Measurements from ENCODE around the gene RPP25L.

RPP25L gene

GRCh38 chr9:34635556-34635955, 23.7 kb upstream of the RPP25L start:
- Histone ChIP-seq H3K4me3 (replicated peaks; ENCODE audit: low read depth, low read length) (no peak overlapping the region), H3K27me3 (replicated peaks; ENCODE audit: control insufficient read depth, insufficient read depth, low read length) (no peaks in the 10 kb centered on the region), H3K36me3 (ENCODE audit: control insufficient read depth, insufficient read depth, low read length) (no peaks in the 10 kb centered on the region; the same call in 1 of the 2 replicates)
- TF ChIP-seq CTCF (IDR thresholded peaks at IDR 0.05; ENCODE audit: insufficient read depth, low read length, poor library complexity, severe bottlenecking), result no peak
- DNase-seq (ENCODE audit: extremely low read depth, insufficient read length), result no peak

GRCh38 chr9:34634551-34635248, 22.8 kb upstream of the RPP25L start:
- H3K27me3 ChIP-seq (replicated peaks; ENCODE audit: control insufficient read depth, insufficient read depth, low read length), result no peaks in the 10 kb centered on the region
- no peak for DNase-seq (ENCODE audit: extremely low read depth, insufficient read length)
- no peak for TF ChIP-seq CTCF (IDR thresholded peaks at IDR 0.05; ENCODE audit: insufficient read depth, low read length, poor library complexity, severe bottlenecking)
- no peaks in the 10 kb centered on the region; the same call in 1 of the 2 replicates for H3K36me3 ChIP-seq (ENCODE audit: control insufficient read depth, insufficient read depth, low read length)
- H3K4me3 ChIP-seq (replicated peaks; ENCODE audit: low read depth, low read length), result no peak overlapping the region

GRCh38 chr9:34633851-34634550, 22.1 kb upstream of the RPP25L start:
- TF ChIP-seq CTCF (IDR thresholded peaks at IDR 0.05; ENCODE audit: insufficient read depth, low read length, poor library complexity, severe bottlenecking), result peak; percentile 86
- no peaks in the 10 kb centered on the region; the same call in 1 of the 2 replicates for H3K36me3 ChIP-seq (ENCODE audit: control insufficient read depth, insufficient read depth, low read length)
- no peak overlapping the region for H3K4me3 ChIP-seq (replicated peaks; ENCODE audit: low read depth, low read length)
- DNase-seq (ENCODE audit: extremely low read depth, insufficient read length), result no peak
- peaks cover 2% of the 10 kb centered on the region; the same call in 1 of the 2 replicates for H3K27me3 ChIP-seq (replicated peaks; ENCODE audit: control insufficient read depth, insufficient read depth, low read length)

- DNase-seq (ENCODE audit: extremely low read depth, insufficient read length), result no peak
- H3K27me3 ChIP-seq (replicated peaks; ENCODE audit: control insufficient read depth, insufficient read depth, low read length), result peaks cover 2% of the 10 kb centered on the region; the same call in 1 of the 2 replicates
- H3K4me3 ChIP-seq (replicated peaks; ENCODE audit: low read depth, low read length), result no peak overlapping the region
- no peak for TF ChIP-seq CTCF (IDR thresholded peaks at IDR 0.05; ENCODE audit: insufficient read depth, low read length, poor library complexity, severe bottlenecking)
- H3K36me3 ChIP-seq (ENCODE audit: control insufficient read depth, insufficient read depth, low read length), result no peaks in the 10 kb centered on the region; the same call in 1 of the 2 replicates
Measured at GRCh38 chr9:34633166-34633565, 21.3 kb upstream of the RPP25L start.

- Histone ChIP-seq H3K27me3 (replicated peaks; ENCODE audit: control insufficient read depth, insufficient read depth, low read length) (peaks cover 6% of the 10 kb centered on the region; the same call in 1 of the 2 replicates), H3K36me3 (ENCODE audit: control insufficient read depth, insufficient read depth, low read length) (no peaks in the 10 kb centered on the region; the same call in 1 of the 2 replicates), H3K4me3 (replicated peaks; ENCODE audit: low read depth, low read length) (no peak overlapping the region)
- no peak for DNase-seq (ENCODE audit: extremely low read depth, insufficient read length)
- TF ChIP-seq CTCF (IDR thresholded peaks at IDR 0.05; ENCODE audit: insufficient read depth, low read length, poor library complexity, severe bottlenecking), result no peak
Measured at GRCh38 chr9:34630402-34631154, 18.7 kb upstream of the RPP25L start.
